Liver (tissue), 3 donors: Measurements from ENCODE around the gene CMIP.

ENCODE experiments used
- EGR1 ChIP-seq, 2 donors: IDR thresholded peaks; 2 replicates each; pipeline ENCODE4 v1.6.1; 2016 to 2018; ENCODE audit warnings: antibody characterized with exemption in 2 of 2, low read depth in 2 of 2
- FOXA1 ChIP-seq: IDR thresholded peaks from 2 replicates; pipeline ENCODE4 v1.6.1; 2016; ENCODE audit warnings: antibody characterized with exemption
- GABPA ChIP-seq, 2 donors: IDR thresholded peaks in 1 of 2; conservative IDR thresholded peaks in 1 of 2; 2 replicates each; pipeline ENCODE4 v1.6.1; 2016; ENCODE audit warnings: antibody characterized with exemption in 2 of 2, mild to moderate bottlenecking in 1 of 2, moderate library complexity in 1 of 2
- JUND ChIP-seq, 2 donors: IDR thresholded peaks; 2 replicates each; pipeline ENCODE4 v1.6.1; 2016; ENCODE audit warnings: antibody characterized with exemption in 2 of 2
- MAX ChIP-seq: IDR thresholded peaks from 2 replicates; pipeline ENCODE4 v1.6.1; 2016; ENCODE audit warnings: antibody characterized with exemption
- RAD21 ChIP-seq, 2 donors: IDR thresholded peaks; 2 replicates each; pipeline ENCODE4 v1.6.1; 2016; ENCODE audit warnings: antibody characterized with exemption in 2 of 2, mild to moderate bottlenecking in 2 of 2
- RXRA ChIP-seq, 2 donors: IDR thresholded peaks; 2 replicates each; pipeline ENCODE4 v1.6.1; 2017 to 2018; ENCODE audit warnings: antibody characterized with exemption in 2 of 2, mild to moderate bottlenecking in 1 of 2
- SP1 ChIP-seq: IDR thresholded peaks from 2 replicates; pipeline ENCODE4 v1.6.1; 2018; ENCODE audit warnings: antibody characterized with exemption, mild to moderate bottlenecking
- TAF1 ChIP-seq: conservative IDR thresholded peaks from 2 replicates; pipeline ENCODE4 v1.6.1; 2016; ENCODE audit warnings: antibody characterized with exemption, mild to moderate bottlenecking
- YY1 ChIP-seq: IDR thresholded peaks from 2 replicates; pipeline ENCODE4 v1.6.1; 2016; ENCODE audit warnings: antibody characterized with exemption, mild to moderate bottlenecking
- TF ChIP-seq, protein P1 (sequence below): fragments of 150-350 bp; IDR thresholded peaks from 2 replicates; pipeline ENCODE4 v1.5.1; 2017; ENCODE audit warnings: improper control_type of control experiment, low read depth, low read length; ENCODE audit not compliant: missing input control
- TF ChIP-seq, protein P2 (sequence below): IDR thresholded peaks from 2 replicates; pipeline ENCODE4 v1.6.1; 2016; ENCODE audit warnings: antibody characterized with exemption, mild to moderate bottlenecking
- TF ChIP-seq, protein P3 (sequence below): IDR thresholded peaks from 2 replicates; pipeline ENCODE4 v1.6.1; 2016; ENCODE audit warnings: antibody characterized with exemption
- TF ChIP-seq, protein P4 (sequence below): IDR thresholded peaks from 2 replicates; pipeline ENCODE4 v1.6.1; 2016; ENCODE audit warnings: antibody characterized with exemption
- donor health status: healthy.
- donor health status: healthy.

- no peak for TF ChIP-seq SP1
- TF ChIP-seq RAD21 (IDR thresholded peaks at IDR 0.05): no peak
- no peak for TF ChIP-seq JUND (IDR thresholded peaks at IDR 0.05)
- no peak for TF ChIP-seq YY1
- TF ChIP-seq RXRA (IDR thresholded peaks at IDR 0.05): no peak
- TF ChIP-seq, protein P1, sequence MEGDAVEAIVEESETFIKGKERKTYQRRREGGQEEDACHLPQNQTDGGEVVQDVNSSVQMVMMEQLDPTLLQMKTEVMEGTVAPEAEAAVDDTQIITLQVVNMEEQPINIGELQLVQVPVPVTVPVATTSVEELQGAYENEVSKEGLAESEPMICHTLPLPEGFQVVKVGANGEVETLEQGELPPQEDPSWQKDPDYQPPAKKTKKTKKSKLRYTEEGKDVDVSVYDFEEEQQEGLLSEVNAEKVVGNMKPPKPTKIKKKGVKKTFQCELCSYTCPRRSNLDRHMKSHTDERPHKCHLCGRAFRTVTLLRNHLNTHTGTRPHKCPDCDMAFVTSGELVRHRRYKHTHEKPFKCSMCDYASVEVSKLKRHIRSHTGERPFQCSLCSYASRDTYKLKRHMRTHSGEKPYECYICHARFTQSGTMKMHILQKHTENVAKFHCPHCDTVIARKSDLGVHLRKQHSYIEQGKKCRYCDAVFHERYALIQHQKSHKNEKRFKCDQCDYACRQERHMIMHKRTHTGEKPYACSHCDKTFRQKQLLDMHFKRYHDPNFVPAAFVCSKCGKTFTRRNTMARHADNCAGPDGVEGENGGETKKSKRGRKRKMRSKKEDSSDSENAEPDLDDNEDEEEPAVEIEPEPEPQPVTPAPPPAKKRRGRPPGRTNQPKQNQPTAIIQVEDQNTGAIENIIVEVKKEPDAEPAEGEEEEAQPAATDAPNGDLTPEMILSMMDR: no peak
- no peak for TF ChIP-seq TAF1
- no peak for TF ChIP-seq EGR1 (IDR thresholded peaks at IDR 0.05; ENCODE audit: low read depth in 2 of 2)
- TF ChIP-seq, protein P2, sequence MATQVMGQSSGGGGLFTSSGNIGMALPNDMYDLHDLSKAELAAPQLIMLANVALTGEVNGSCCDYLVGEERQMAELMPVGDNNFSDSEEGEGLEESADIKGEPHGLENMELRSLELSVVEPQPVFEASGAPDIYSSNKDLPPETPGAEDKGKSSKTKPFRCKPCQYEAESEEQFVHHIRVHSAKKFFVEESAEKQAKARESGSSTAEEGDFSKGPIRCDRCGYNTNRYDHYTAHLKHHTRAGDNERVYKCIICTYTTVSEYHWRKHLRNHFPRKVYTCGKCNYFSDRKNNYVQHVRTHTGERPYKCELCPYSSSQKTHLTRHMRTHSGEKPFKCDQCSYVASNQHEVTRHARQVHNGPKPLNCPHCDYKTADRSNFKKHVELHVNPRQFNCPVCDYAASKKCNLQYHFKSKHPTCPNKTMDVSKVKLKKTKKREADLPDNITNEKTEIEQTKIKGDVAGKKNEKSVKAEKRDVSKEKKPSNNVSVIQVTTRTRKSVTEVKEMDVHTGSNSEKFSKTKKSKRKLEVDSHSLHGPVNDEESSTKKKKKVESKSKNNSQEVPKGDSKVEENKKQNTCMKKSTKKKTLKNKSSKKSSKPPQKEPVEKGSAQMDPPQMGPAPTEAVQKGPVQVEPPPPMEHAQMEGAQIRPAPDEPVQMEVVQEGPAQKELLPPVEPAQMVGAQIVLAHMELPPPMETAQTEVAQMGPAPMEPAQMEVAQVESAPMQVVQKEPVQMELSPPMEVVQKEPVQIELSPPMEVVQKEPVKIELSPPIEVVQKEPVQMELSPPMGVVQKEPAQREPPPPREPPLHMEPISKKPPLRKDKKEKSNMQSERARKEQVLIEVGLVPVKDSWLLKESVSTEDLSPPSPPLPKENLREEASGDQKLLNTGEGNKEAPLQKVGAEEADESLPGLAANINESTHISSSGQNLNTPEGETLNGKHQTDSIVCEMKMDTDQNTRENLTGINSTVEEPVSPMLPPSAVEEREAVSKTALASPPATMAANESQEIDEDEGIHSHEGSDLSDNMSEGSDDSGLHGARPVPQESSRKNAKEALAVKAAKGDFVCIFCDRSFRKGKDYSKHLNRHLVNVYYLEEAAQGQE: no peak
- TF ChIP-seq, protein P3, sequence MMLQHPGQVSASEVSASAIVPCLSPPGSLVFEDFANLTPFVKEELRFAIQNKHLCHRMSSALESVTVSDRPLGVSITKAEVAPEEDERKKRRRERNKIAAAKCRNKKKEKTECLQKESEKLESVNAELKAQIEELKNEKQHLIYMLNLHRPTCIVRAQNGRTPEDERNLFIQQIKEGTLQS: no peak
- no peak for TF ChIP-seq FOXA1
- no peak for TF ChIP-seq GABPA (IDR thresholded peaks at IDR 0.05 in 1 of 2, conservative IDR thresholded peaks at IDR 0.05 in 1 of 2)
- TF ChIP-seq, protein P4, sequence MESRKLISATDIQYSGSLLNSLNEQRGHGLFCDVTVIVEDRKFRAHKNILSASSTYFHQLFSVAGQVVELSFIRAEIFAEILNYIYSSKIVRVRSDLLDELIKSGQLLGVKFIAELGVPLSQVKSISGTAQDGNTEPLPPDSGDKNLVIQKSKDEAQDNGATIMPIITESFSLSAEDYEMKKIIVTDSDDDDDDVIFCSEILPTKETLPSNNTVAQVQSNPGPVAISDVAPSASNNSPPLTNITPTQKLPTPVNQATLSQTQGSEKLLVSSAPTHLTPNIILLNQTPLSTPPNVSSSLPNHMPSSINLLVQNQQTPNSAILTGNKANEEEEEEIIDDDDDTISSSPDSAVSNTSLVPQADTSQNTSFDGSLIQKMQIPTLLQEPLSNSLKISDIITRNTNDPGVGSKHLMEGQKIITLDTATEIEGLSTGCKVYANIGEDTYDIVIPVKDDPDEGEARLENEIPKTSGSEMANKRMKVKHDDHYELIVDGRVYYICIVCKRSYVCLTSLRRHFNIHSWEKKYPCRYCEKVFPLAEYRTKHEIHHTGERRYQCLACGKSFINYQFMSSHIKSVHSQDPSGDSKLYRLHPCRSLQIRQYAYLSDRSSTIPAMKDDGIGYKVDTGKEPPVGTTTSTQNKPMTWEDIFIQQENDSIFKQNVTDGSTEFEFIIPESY: no peak
- no peak for TF ChIP-seq MAX
These were observed 164.1 kb downstream of the CMIP start for GRCh38 chr16:81608523-81609209.
